Loucy (cell line): ENCODE measurements around the gene CLDN15.
A peak's percentile ranks its signal among the peaks of the same experiment; 100 is the strongest.

ENCODE experiments used
- H2AFZ ChIP-seq: fragments of 200-600 bp; sonication (generic); 2 replicates; pipeline ENCODE4 v1.6.0; 2016; ENCODE audit warnings: antibody characterized with exemption, mild to moderate bottlenecking, low read length, moderate library complexity
- H3F3A ChIP-seq: fragments of 200-600 bp; 2 replicates; pipeline ENCODE4 v1.6.0; 2016; ENCODE audit warnings: antibody characterized with exemption, low read depth, mild to moderate bottlenecking
- H3K27me3 ChIP-seq: fragments of 200-600 bp; sonication (generic); 2 replicates; pipeline ENCODE4 v1.6.1; 2014; ENCODE audit warnings: low read length, mild to moderate bottlenecking; ENCODE audit not compliant: insufficient read depth, poor library complexity, severe bottlenecking
- H3K36me3 ChIP-seq: fragments of 200-600 bp; sonication (generic); 2 replicates; pipeline ENCODE4 v1.6.1; 2016; ENCODE audit warnings: low read length; ENCODE audit not compliant: insufficient read depth
- H3K4me1 ChIP-seq: fragments of 200-600 bp; sonication (generic); 2 replicates; pipeline ENCODE4 v1.5.1; 2014; ENCODE audit warnings: low read length, mild to moderate bottlenecking; ENCODE audit not compliant: insufficient read depth, poor library complexity, severe bottlenecking
- H3K4me2 ChIP-seq: fragments of 200-600 bp; sonication (generic); 2 replicates; pipeline ENCODE4 v1.6.0; 2014; ENCODE audit warnings: antibody characterized with exemption, low read length, low read depth, mild to moderate bottlenecking; ENCODE audit not compliant: poor library complexity, severe bottlenecking
- H3K4me3 ChIP-seq: fragments of 200-600 bp; sonication (generic); 2 replicates; pipeline ENCODE4 v1.5.1; 2014; ENCODE audit warnings: low read length, mild to moderate bottlenecking, mixed read lengths; ENCODE audit not compliant: poor library complexity, severe bottlenecking
- H3K79me2 ChIP-seq: fragments of 200-600 bp; sonication (generic); 2 replicates; pipeline ENCODE4 v1.6.1; 2014; ENCODE audit warnings: low read length; ENCODE audit not compliant: insufficient read depth
- H3K9ac ChIP-seq: fragments of 200-600 bp; sonication (generic); 2 replicates; pipeline ENCODE4 v1.6.0; 2014; ENCODE audit warnings: mild to moderate bottlenecking, low read depth, low read length, moderate library complexity; ENCODE audit not compliant: poor library complexity, severe bottlenecking
- H3K9me2 ChIP-seq: fragments of 200-600 bp; sonication (generic); replicated peaks from 2 replicates; pipeline ENCODE4 v1.6.1; 2016; ENCODE audit warnings: low read depth, low read length, mixed read lengths
- H3K9me3 ChIP-seq: fragments of 200-600 bp; sonication (generic); 2 replicates; pipeline ENCODE4 v1.6.1; 2014; ENCODE audit warnings: mild to moderate bottlenecking, antibody characterized with exemption, low read length, low read depth; ENCODE audit not compliant: insufficient read depth
- H4K20me1 ChIP-seq: fragments of 200-600 bp; sonication (generic); 2 replicates; pipeline ENCODE4 v1.6.0; 2014; ENCODE audit warnings: antibody characterized with exemption, low read length, mild to moderate bottlenecking; ENCODE audit not compliant: insufficient read depth, poor library complexity, severe bottlenecking
- CTCF ChIP-seq: fragments of 200-600 bp; sonication (generic); conservative IDR thresholded peaks from 2 replicates; pipeline ENCODE4 v1.5.1; 2014; ENCODE audit warnings: mild to moderate bottlenecking, antibody characterized with exemption, low read length
- EZH2phosphoT487 ChIP-seq: fragments of 200-600 bp; IDR thresholded peaks from 2 replicates; pipeline ENCODE4 v1.6.1; 2018; ENCODE audit warnings: antibody characterized with exemption, mild to moderate bottlenecking, moderate library complexity, borderline replicate concordance

The CLDN15 gene

GRCh38 chr7:101251871-101252659 lies 14.5 kb upstream of the CLDN15 start:
- H3K9me2 ChIP-seq, result no peaks in the 10 kb centered on the region
- peak overlapping the region; percentile 83 for H3K4me3 ChIP-seq
- no peaks in the 10 kb centered on the region for H3K36me3 ChIP-seq
- no peaks in the 10 kb centered on the region for H3F3A ChIP-seq
- peaks cover 44% of the 10 kb centered on the region for H3K79me2 ChIP-seq
- peaks cover 22% of the 10 kb centered on the region for H4K20me1 ChIP-seq
- H3K4me2 ChIP-seq, result peak overlapping the region; percentile 99
- peaks cover 14% of the 10 kb centered on the region for H3K4me1 ChIP-seq
- no peaks in the 10 kb centered on the region for H3K27me3 ChIP-seq
- H2AFZ ChIP-seq, result peak overlapping the region; percentile 97
- no peaks in the 10 kb centered on the region for H3K9me3 ChIP-seq
- H3K9ac ChIP-seq, result peak overlapping the region; percentile 83
- no peak for TF ChIP-seq EZH2phosphoT487
- TF ChIP-seq CTCF, result no peak

- H3F3A ChIP-seq, result no peaks in the 10 kb centered on the region
- H2AFZ ChIP-seq, result no peak overlapping the region
- no peaks in the 10 kb centered on the region for H3K9me3 ChIP-seq
- H3K36me3 ChIP-seq, result no peaks in the 10 kb centered on the region
- peaks cover 29% of the 10 kb centered on the region for H4K20me1 ChIP-seq
- H3K9me2 ChIP-seq, result no peaks in the 10 kb centered on the region
- peak overlapping the region; percentile 99 for H3K4me2 ChIP-seq
- TF ChIP-seq EZH2phosphoT487, result no peak
- TF ChIP-seq CTCF, result no peak
- H3K4me3 ChIP-seq, result peak overlapping the region; percentile 83
- peaks cover 60% of the 10 kb centered on the region for H3K79me2 ChIP-seq
- H3K9ac ChIP-seq, result peak overlapping the region; percentile 83
- H3K27me3 ChIP-seq, result no peaks in the 10 kb centered on the region
- H3K4me1 ChIP-seq, result peaks cover 14% of the 10 kb centered on the region
Measured at GRCh38 chr7:101250324-101250723, 12.7 kb upstream of the CLDN15 start.

GRCh38 chr7:101248276-101248675 lies 10.7 kb upstream of the CLDN15 start:
- Histone ChIP-seq H4K20me1 (peaks cover 41% of the 10 kb centered on the region), H3K4me3 (peak overlapping the region; percentile 47), H3K27me3 (no peaks in the 10 kb centered on the region), H3K79me2 (peaks cover 73% of the 10 kb centered on the region), H3K4me1 (peaks cover 21% of the 10 kb centered on the region), H3F3A (no peaks in the 10 kb centered on the region), H3K9me2 (no peaks in the 10 kb centered on the region), H3K4me2 (peak overlapping the region; percentile 41), H3K36me3 (no peaks in the 10 kb centered on the region), H3K9ac (no peak overlapping the region), H3K9me3 (no peaks in the 10 kb centered on the region), H2AFZ (no peak overlapping the region)
- no peak for TF ChIP-seq CTCF
- TF ChIP-seq EZH2phosphoT487, result no peak
